ENCODE data around the gene PUM1.

PUM1 gene

DNA sequence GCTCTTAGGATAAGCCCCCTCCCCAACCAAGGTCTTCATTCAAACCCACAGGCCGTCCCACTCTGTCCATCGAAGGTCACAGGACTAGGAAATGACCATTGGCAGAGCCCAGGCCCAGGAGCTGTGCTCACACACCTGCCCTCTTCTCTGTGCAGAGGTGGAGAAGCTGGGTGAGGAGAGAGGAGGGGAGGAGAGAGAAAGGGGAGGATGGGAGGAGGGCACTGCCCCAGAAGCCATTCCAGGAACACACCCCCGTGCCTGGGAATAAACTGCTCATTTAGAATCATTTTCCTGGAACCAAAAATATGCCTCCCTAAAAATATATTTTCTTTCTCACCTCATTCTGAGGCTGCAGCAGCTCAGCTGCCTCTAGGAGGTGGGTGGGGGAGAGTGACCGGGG is 150.6 kb downstream of the PUM1 start:
- DNase-seq (ENCODE audit: low spot score) = no peak
- Histone ChIP-seq H3K4ac (ENCODE audit: low read length) (no peak overlapping the region), H3K14ac (ENCODE audit: low read length) (peak overlapping the region; percentile 42), H3K27ac (replicated peaks; ENCODE audit: low read length) (no peak overlapping the region), H3K27me3 (ENCODE audit: control insufficient read depth in 3 of 3, insufficient read depth in 3 of 3, low read depth in 1 of 3, low read length in 3 of 3) (no peaks in the 10 kb centered on the region), H4K8ac (ENCODE audit: low read depth, low read length) (no peak overlapping the region), H3K4me3 (ENCODE audit: low read length in 2 of 2) (no peak overlapping the region), H3K18ac (ENCODE audit: low read length) (peak overlapping the region; percentile 46), H3K36me3 (replicated peaks in 1 of 2; ENCODE audit: control insufficient read depth in 2 of 2, insufficient read depth in 2 of 2, low read length in 2 of 2) (no peaks in the 10 kb centered on the region), H2AK5ac (ENCODE audit: low read depth, low read length) (peak overlapping the region; percentile 42), H2BK15ac (ENCODE audit: low read length) (peak overlapping the region; percentile 67), H2BK5ac (ENCODE audit: low read length) (no peak overlapping the region), H3K9me3 (replicated peaks in 1 of 2; ENCODE audit: control insufficient read depth in 2 of 2, insufficient read depth in 1 of 2, low read depth in 1 of 2, low read length in 2 of 2) (no peaks in the 10 kb centered on the region), H2BK120ac (ENCODE audit: low read depth, low read length) (no peak overlapping the region), H2BK12ac (ENCODE audit: low read length) (no peak overlapping the region), H2AFZ (ENCODE audit: low read length) (no peak overlapping the region), H3K23ac (ENCODE audit: low read depth, low read length, poor library complexity) (no peak overlapping the region), H3K4me1 (ENCODE audit: control insufficient read depth in 2 of 2, insufficient read depth in 1 of 2, low read depth in 1 of 2, low read length in 2 of 2) (peaks cover 4% of the 10 kb centered on the region in 2 donors), H4K91ac (ENCODE audit: low read depth, low read length, poor library complexity) (no peak overlapping the region), H3K4me2 (ENCODE audit: insufficient read depth, low read length, poor library complexity, severe bottlenecking) (no peak overlapping the region), H3K79me1 (ENCODE audit: low read depth, low read length) (no peaks in the 10 kb centered on the region), H3K9ac (ENCODE audit: low read depth, low read length, poor library complexity) (no peak overlapping the region)
- no CpG with 5 or more reads among the region's 4 CpGs for WGBS, 2 donors (ENCODE audit: extremely low coverage in 2 of 2, insufficient read length in 2 of 2, insufficient replicate concordance in 1 of 2)

DNA sequence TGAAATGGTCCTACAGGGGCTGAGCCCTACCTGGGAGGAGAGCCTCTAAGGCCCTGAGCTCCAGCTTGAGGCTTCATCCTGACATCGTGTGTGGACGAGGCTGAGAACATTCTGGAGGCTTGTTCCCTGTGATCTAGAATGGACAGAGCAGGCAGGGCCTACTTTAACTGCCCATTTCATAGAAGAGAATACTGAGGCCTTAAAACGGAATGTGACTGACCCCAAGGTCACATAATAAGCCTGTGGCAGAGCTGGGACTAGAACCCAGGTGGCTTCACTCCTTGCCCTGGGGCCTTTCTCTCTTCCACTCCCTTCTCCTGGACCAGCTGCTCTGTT is 151.0 kb downstream of the PUM1 start:
- peak overlapping the region; percentile 42 for H2AK5ac ChIP-seq (ENCODE audit: low read depth, low read length)
- H3K18ac ChIP-seq (ENCODE audit: low read length) = no peak overlapping the region
- no peak overlapping the region for H3K9ac ChIP-seq (ENCODE audit: low read depth, low read length, poor library complexity)
- no peak overlapping the region for H2BK12ac ChIP-seq (ENCODE audit: low read length)
- H2BK5ac ChIP-seq (ENCODE audit: low read length) = no peak overlapping the region
- H3K27me3 ChIP-seq (ENCODE audit: control insufficient read depth in 3 of 3, insufficient read depth in 3 of 3, low read depth in 1 of 3, low read length in 3 of 3) = no peaks in the 10 kb centered on the region
- H3K9me3 ChIP-seq (replicated peaks in 1 of 2; ENCODE audit: control insufficient read depth in 2 of 2, insufficient read depth in 1 of 2, low read depth in 1 of 2, low read length in 2 of 2) = no peaks in the 10 kb centered on the region
- no peak for DNase-seq (ENCODE audit: low spot score)
- no peak overlapping the region for H3K27ac ChIP-seq (replicated peaks; ENCODE audit: low read length)
- no peak overlapping the region for H3K23ac ChIP-seq (ENCODE audit: low read depth, low read length, poor library complexity)
- H3K4me2 ChIP-seq (ENCODE audit: insufficient read depth, low read length, poor library complexity, severe bottlenecking) = no peak overlapping the region
- no peak overlapping the region for H2BK15ac ChIP-seq (ENCODE audit: low read length)
- H3K4me3 ChIP-seq (ENCODE audit: low read length in 2 of 2) = no peak overlapping the region
- H2AFZ ChIP-seq (ENCODE audit: low read length) = no peak overlapping the region
- H3K14ac ChIP-seq (ENCODE audit: low read length) = no peak overlapping the region
- no peak overlapping the region for H4K8ac ChIP-seq (ENCODE audit: low read depth, low read length)
- no peak overlapping the region for H3K4ac ChIP-seq (ENCODE audit: low read length)
- peaks cover 5 to 7% of the 10 kb centered on the region in 2 donors for H3K4me1 ChIP-seq (ENCODE audit: control insufficient read depth in 2 of 2, insufficient read depth in 1 of 2, low read depth in 1 of 2, low read length in 2 of 2)
- no peaks in the 10 kb centered on the region for H3K36me3 ChIP-seq (replicated peaks in 1 of 2; ENCODE audit: control insufficient read depth in 2 of 2, insufficient read depth in 2 of 2, low read length in 2 of 2)
- H2BK120ac ChIP-seq (ENCODE audit: low read depth, low read length) = no peak overlapping the region
- WGBS, 2 donors (ENCODE audit: extremely low coverage in 2 of 2, insufficient read length in 2 of 2, insufficient replicate concordance in 1 of 2) = no CpG with 5 or more reads among the region's 3 CpGs
- no peak overlapping the region for H4K91ac ChIP-seq (ENCODE audit: low read depth, low read length, poor library complexity)
- no peaks in the 10 kb centered on the region for H3K79me1 ChIP-seq (ENCODE audit: low read depth, low read length)

DNA sequence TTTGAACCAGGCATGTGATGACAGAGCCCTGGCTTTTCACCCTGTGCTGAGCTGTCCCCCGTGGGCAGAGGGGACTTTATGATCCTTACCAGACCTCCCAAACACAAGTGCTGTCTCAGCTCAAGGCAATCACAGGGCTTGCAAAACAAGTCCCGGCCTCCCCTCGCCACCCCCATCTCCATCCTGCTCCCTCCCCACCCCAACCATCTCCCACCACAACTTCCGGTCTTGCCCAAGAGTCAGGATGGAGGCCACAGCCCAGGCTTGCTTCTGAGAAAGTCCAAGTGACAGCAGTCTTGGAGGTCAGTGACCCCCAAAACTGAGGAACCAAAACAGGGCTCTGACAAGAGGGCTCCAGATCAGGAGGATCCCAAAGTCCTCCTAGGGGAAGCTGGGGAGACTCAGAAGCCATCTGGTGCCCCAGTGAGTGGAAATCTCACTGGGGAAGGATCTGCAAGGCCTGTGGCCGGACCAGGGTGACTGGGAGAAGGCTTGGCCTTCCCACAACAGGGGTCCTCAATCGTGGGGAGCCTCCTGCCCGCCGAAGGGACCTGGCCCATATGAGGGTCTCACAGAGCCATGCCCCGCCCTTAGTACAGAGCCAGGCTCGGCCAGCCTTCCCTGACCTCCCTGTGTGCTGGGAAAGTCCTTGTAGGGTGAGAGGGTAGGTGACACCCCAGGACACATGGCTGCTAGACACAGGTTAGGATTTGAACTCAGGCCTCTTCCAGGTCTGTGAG is 152.4 kb downstream of the PUM1 start:
- H2BK12ac ChIP-seq (ENCODE audit: low read length) = no peak overlapping the region
- no peak overlapping the region for H3K4me2 ChIP-seq (ENCODE audit: insufficient read depth, low read length, poor library complexity, severe bottlenecking)
- H3K14ac ChIP-seq (ENCODE audit: low read length) = no peak overlapping the region
- H4K8ac ChIP-seq (ENCODE audit: low read depth, low read length) = no peak overlapping the region
- H3K4me3 ChIP-seq (ENCODE audit: low read length in 2 of 2) = no peak overlapping the region
- no peak overlapping the region for H4K91ac ChIP-seq (ENCODE audit: low read depth, low read length, poor library complexity)
- no CpG with 5 or more reads among the region's 10 CpGs for WGBS, 2 donors (ENCODE audit: extremely low coverage in 2 of 2, insufficient read length in 2 of 2, insufficient replicate concordance in 1 of 2)
- peak overlapping the region; percentile 90 for H2AK5ac ChIP-seq (ENCODE audit: low read depth, low read length)
- H2BK120ac ChIP-seq (ENCODE audit: low read depth, low read length) = no peak overlapping the region
- H2BK15ac ChIP-seq (ENCODE audit: low read length) = peak overlapping the region; percentile 65
- no peak overlapping the region for H3K9ac ChIP-seq (ENCODE audit: low read depth, low read length, poor library complexity)
- no peaks in the 10 kb centered on the region for H3K27me3 ChIP-seq (ENCODE audit: control insufficient read depth in 3 of 3, insufficient read depth in 3 of 3, low read depth in 1 of 3, low read length in 3 of 3)
- peaks cover 12 to 14% of the 10 kb centered on the region in 2 donors for H3K4me1 ChIP-seq (ENCODE audit: control insufficient read depth in 2 of 2, insufficient read depth in 1 of 2, low read depth in 1 of 2, low read length in 2 of 2)
- no peaks in the 10 kb centered on the region for H3K9me3 ChIP-seq (replicated peaks in 1 of 2; ENCODE audit: control insufficient read depth in 2 of 2, insufficient read depth in 1 of 2, low read depth in 1 of 2, low read length in 2 of 2)
- no peak for DNase-seq (ENCODE audit: low spot score)
- H3K4ac ChIP-seq (ENCODE audit: low read length) = no peak overlapping the region
- peak overlapping the region; percentile 33 for H2BK5ac ChIP-seq (ENCODE audit: low read length)
- no peaks in the 10 kb centered on the region for H3K79me1 ChIP-seq (ENCODE audit: low read depth, low read length)
- no peak overlapping the region for H3K23ac ChIP-seq (ENCODE audit: low read depth, low read length, poor library complexity)
- H3K36me3 ChIP-seq (replicated peaks in 1 of 2; ENCODE audit: control insufficient read depth in 2 of 2, insufficient read depth in 2 of 2, low read length in 2 of 2) = no peaks in the 10 kb centered on the region
- no peak overlapping the region for H2AFZ ChIP-seq (ENCODE audit: low read length)
- peak overlapping the region; percentile 53 for H3K18ac ChIP-seq (ENCODE audit: low read length)
- no peak overlapping the region for H3K27ac ChIP-seq (replicated peaks; ENCODE audit: low read length)

DNA sequence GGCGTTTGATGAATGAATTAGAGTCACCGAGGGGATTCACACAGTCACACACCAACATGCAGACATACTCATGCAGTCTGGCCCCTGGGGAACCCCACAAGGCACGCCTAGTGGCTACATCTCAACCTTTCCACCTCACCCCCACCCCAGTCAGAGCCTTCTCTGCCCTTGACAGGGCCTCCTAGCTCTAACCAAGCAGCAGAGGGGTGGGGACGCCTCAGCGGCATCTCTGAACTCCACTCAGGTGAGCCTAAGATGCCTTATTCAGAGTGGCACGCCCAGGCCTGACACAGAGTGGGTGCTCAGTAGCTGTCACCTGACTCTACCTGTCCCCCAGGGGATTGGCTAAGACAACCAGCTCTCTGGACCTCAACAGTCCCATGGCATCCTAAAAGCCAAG is 153.3 kb downstream of the PUM1 start:
- Histone ChIP-seq H3K4me3 (ENCODE audit: low read length in 2 of 2) (no peak overlapping the region), H3K9me3 (replicated peaks in 1 of 2; ENCODE audit: control insufficient read depth in 2 of 2, insufficient read depth in 1 of 2, low read depth in 1 of 2, low read length in 2 of 2) (no peaks in the 10 kb centered on the region), H3K27ac (replicated peaks; ENCODE audit: low read length) (no peak overlapping the region), H2BK5ac (ENCODE audit: low read length) (peak overlapping the region; percentile 33), H2AFZ (ENCODE audit: low read length) (no peak overlapping the region), H3K23ac (ENCODE audit: low read depth, low read length, poor library complexity) (no peak overlapping the region), H2BK12ac (ENCODE audit: low read length) (no peak overlapping the region), H2BK120ac (ENCODE audit: low read depth, low read length) (no peak overlapping the region), H3K79me1 (ENCODE audit: low read depth, low read length) (peaks cover 5% of the 10 kb centered on the region), H3K18ac (ENCODE audit: low read length) (no peak overlapping the region), H3K4me2 (ENCODE audit: insufficient read depth, low read length, poor library complexity, severe bottlenecking) (no peak overlapping the region), H4K91ac (ENCODE audit: low read depth, low read length, poor library complexity) (no peak overlapping the region), H3K4ac (ENCODE audit: low read length) (no peak overlapping the region), H4K8ac (ENCODE audit: low read depth, low read length) (no peak overlapping the region), H3K14ac (ENCODE audit: low read length) (no peak overlapping the region), H2BK15ac (ENCODE audit: low read length) (peak overlapping the region; percentile 29), H2AK5ac (ENCODE audit: low read depth, low read length) (peak overlapping the region; percentile 29), H3K4me1 (ENCODE audit: control insufficient read depth in 2 of 2, insufficient read depth in 1 of 2, low read depth in 1 of 2, low read length in 2 of 2) (peaks cover 15 to 20% of the 10 kb centered on the region in 2 donors), H3K27me3 (ENCODE audit: control insufficient read depth in 3 of 3, insufficient read depth in 3 of 3, low read depth in 1 of 3, low read length in 3 of 3) (no peaks in the 10 kb centered on the region), H3K36me3 (replicated peaks in 1 of 2; ENCODE audit: control insufficient read depth in 2 of 2, insufficient read depth in 2 of 2, low read length in 2 of 2) (no peaks in the 10 kb centered on the region), H3K9ac (ENCODE audit: low read depth, low read length, poor library complexity) (no peak overlapping the region)
- DNase-seq (ENCODE audit: low spot score) = no peak
- WGBS, 2 donors (ENCODE audit: extremely low coverage in 2 of 2, insufficient read length in 2 of 2, insufficient replicate concordance in 1 of 2) = no CpG with 5 or more reads among the region's 6 CpGs
